ENCODE data around the gene THAP5.

THAP5 gene

GRCh38 chr7:108569381-108570145, at the start of gene THAP5, which contains the start of gene DNAJB9:
THAP5 (minus strand) TSS chr7:108569706; CDS start chr7:108569569, 137 bp downstream.
DNAJB9 (plus strand) TSS chr7:108569874; CDS start chr7:108571727, 1,853 bp downstream.
- peak; percentile 100 for DNase-seq

DNA sequence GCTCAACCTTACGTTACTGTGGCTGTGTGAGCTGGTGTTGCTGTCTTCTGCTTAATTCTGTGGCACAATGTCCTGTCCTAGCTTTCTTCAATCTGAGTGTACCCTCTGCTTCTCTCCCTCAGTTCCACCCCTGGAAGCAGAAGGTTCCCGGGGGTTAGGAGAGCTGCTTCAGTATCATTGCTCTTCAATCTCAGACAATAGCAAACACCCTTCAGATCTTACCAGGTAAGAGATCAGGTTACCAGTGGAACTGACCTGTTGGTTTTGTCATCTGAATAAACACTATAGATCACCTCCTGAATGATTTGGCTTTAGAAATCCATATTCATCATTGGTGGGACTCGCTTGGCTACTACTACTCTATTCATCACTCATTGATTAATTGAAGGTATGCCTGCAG, 48.5 kb upstream of the THAP5 start:
- DNase-seq: no peak

DNA sequence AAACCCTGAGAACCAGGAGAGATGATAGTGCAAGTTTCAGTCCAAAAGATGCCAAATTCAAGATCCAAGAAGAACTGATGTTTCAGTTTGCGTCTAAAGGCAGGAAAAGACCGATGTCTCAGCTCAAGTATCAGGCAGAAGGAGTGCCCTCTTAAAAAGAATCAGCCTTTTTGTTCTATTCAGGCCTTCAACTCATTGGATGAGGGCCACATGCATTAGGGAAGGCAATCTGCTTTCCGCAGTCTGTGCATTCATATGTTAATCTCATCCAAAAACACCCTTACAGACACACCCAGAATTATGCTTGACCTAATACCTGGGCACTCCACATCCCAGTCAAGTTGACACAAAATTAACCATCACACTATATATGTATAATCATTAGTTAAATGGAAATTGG, 45.4 kb upstream of the THAP5 start:
- DNase-seq: no peak

DNA sequence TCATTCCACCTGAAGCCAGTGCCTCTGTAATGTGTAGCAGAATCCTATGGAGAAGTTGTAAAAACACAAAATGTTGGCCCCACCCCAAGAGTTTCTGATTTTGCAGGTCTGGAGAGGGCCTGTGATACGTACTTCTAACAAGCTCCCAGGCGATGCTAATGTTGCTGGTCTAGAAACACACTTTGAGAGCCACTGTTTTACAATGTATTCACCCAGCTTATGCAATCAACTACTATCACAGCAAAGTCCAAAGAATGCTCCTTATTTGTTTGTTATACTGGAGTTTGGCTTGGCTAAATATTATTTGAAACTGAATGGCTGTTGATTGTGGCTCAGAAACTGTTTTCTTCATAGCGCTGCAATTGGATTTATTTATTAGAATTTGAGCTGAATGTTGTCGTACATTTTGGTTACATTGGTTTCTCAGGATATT, 44.5 kb upstream of the THAP5 start:
- no peak for DNase-seq

DNA sequence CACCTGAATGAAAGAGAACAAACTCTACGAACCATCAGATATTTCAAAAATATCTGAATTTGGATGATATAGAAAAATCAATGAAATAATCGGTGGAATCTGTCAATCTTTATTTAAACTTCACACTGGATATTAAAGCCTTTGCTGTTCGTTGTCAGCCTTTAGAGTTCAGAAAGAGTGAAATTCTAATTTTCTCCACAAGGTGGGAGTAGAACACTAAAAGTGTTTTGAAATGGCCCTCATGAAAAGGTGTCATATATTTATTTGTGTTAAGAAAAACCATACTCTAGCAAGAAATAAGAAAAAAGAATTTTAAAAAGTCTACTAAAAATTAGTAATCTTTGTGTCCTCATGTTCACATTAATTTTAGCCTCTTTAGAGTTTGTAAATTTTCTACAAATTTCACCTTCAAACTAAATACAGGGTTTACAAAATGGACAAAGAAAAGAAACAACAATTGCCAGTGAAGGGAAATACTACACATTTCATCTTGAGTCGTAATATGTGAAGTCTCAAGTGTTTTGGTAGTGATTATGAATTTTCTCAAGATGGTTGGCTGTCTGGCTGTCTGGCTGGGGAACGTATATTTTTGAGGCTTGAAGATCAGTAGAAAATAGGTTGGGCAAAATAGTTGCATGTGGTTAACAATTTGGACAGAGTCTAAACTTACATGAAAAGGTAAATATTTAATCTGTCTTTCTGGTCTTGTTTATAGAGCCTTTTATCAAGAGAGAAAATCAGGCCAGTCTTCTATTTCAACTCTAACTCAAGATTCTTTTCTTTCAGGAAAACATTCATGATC, 43.8 kb upstream of the THAP5 start:
- DNase-seq: no peak

GRCh38 chr7:108611268-108611667, 41.8 kb upstream of the THAP5 start:
- no peak for DNase-seq

DNA sequence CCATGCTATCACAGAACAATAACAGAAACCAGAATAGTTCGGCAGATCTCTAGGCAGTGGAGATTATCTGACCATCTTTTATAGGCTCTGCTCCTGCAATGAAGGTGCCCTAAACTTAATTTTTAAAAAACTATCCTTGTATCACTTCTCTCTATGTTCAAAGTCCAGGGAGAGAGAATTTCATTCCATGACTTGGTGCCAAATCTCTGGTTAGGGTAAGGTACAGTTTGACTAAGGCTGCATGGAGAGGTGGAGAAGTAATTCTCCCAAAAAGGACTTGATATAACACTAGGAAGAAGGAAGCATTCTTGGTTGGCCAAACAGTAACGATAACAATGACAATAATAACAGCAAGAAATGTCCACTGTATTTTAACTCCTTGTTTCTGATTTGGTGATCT, 40.1 kb upstream of the THAP5 start:
- DNase-seq: no peak

GRCh38 chr7:108605559-108606201, 36.2 kb upstream of the THAP5 start:
- DNase-seq: no peak

- no peak for DNase-seq
Measured at GRCh38 chr7:108604307-108605077, 35.0 kb upstream of the THAP5 start.

GRCh38 chr7:108603656-108604306, 34.3 kb upstream of the THAP5 start:
- DNase-seq: no peak

DNA sequence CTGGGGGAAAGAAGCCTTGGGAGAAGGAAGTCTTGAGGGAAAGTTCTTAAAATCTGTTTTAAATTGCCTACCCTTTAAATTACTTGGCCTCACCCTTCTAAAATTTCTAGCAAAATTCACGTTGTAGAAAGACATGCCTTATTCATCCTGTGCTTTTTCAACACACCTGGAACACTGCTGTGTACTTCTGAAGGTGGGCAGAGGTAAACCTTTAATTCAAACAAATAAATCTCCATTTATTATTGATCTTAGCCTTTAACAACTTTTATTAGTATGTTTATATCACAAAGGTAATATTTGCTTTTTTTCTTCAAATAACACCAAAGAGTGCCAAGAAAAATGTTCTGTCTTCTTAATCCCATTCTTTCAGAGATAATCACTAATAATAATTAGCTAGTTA, 30.9 kb upstream of the THAP5 start:
- no peak for DNase-seq

GRCh38 chr7:108598914-108599580, 29.5 kb upstream of the THAP5 start:
- no peak for DNase-seq

DNA sequence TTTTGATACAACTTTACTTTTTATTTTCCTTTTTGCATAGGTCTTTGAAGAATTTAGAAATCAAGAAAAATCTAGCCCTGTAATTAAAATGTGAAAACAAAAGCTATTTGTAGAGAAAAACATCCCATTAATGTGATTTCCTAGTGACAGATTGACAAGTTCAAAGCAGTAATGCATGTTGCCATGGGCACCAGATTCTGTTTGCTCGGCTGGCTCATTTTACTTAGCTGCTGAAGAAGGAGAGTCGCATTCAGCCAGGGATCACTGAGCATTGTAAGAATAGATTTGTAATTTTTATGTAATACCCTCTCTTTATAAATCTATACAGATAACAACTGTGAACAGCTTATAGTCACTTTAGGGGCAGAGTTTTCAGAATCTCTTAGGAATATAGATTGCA, 28.6 kb upstream of the THAP5 start:
- no peak for DNase-seq

- no peak for DNase-seq
Measured at GRCh38 chr7:108596560-108596959, 27.1 kb upstream of the THAP5 start.

DNA sequence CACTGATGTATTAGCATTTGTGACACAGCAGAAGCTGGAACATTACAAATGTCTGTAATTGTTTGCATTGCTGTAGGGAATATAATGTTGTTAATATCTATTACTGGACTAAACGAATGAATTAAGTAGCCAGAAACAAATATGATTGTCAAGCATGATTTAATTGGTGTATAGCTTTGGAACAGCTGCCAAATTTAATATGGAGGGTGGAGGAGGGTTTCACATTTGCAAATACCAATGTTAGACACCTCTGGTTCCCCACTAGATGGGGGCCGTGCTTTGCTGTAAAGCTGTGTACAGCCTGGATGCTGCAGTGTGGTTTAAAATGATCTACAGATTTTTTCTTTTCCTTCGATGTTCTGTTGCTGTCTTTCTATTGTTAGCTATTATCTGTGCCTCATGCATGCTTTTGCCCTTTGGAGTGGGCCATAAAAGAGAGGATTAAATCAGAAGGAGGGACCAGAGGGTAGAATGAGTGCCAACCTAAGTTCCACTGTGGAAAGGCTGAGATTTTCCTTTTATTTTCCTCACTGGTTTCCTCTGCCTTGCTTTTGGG, 23.2 kb upstream of the THAP5 start:
- DNase-seq: no peak

DNA sequence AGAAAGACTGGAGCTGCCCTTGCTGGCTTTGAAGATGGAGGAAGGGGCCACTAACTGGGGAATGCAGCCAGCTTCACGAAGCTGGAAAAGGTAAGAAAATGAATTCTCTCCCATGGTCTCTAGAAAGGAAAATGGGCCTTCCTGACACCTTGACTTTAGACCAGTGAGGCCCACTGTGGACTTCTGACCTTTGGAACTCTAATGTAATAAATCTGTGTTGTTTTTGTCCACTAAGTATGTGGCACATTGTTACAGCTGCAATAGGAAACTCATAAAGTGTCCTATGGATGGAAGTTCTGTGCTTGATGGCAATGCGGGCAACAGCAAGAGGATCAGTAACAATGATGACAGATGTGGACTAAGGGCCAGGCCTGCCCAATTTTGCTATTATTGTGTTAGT, 21.1 kb upstream of the THAP5 start:
- DNase-seq: no peak

DNA sequence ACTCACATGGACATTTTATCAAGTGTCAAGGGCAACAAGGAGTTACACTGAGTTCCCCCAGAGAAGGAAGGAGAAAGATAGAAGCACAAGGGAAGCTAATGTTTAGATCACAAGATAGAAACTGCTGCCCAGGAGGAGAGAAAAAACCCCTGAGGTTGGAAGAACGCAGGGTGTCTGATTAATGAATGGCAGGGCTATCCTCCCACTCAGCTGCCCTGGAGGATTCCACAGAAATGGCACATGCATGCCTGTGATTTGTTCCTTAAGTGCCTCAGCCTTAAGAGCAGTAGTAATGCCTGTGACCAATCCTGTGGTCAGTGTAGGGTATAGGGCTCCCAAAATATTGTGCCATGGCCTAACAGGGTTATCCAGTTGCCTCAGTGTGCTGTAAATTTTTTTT, 20.4 kb upstream of the THAP5 start:
- no peak for DNase-seq

DNA sequence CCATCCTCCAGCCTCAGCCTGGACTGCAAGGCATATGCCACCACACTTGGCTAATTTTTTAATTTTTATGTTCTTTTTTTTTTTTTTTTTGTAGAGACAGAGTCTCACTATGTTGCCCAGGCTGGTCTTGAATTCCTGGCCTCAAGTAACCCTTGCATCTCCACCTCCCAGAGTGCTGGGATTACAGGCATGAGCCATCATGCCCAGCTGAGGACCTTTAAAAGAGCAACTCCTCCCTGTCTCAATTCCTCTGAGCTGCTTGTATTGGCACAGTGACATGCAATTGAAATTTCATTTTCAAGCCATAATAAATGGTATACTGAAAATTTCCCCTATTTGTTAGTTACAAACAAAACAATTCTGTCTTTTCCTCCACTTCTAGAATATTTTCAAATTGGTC, 19.7 kb upstream of the THAP5 start:
- no peak for DNase-seq

DNA sequence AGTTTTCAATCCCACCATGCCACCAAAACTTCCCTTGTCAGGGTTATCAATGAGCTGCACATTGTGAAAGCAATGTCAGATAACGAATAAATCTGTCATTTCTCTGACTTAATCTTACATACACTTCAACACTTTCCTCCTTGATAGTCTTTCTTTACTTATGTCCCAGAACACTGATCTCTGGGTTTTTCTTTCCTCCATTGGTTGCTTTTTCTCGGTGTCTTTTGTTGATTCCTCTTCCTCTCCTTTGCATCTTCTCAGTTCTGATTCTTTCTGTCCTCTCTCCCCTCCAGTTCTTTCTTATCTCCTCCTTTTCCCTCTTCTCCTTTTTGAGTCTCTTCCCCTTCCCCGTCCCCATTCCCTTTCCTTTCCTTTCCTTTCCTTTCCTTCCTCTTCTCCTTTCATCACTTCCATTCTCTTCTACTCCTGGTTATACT, 16.8 kb upstream of the THAP5 start:
- DNase-seq: no peak

GRCh38 chr7:108585843-108586242, 16.3 kb upstream of the THAP5 start:
- no peak for DNase-seq

DNA sequence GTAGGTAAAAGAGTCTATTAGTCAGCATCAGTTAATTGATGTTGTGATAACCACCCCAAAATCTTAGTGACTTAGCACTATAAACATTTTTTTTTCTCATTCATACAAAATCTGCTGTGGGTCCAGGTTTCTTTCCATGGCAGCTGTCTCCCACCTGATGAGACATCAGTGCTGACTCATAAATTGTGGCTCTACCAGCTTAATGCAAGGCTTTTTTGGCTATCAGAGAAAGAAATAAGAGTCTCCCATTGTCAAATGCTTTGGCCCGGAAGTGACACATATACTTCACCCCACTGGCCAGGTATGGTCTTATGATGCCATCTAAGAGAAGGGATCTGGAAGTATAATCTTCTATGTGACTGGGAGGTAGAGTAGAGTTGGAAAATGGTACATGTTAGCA, 14.7 kb upstream of the THAP5 start:
- no peak for DNase-seq

Data from CD4-positive, alpha-beta T cell treated with Interferon gamma for 1 hour (primary cell).